CD14-positive monocyte (primary cell): ENCODE measurements around the gene ACVR1. TPM values are rescaled to one million over a fixed set of nuclear protein-coding genes. Genes with fewer than 3 reads are reported as not detected.

Experiments
- DNase-seq, 3 donors: peaks; one replicate each; pipeline ENCODE4 v3.0.0-alpha.2; 2011 to 2022
- H2AFZ ChIP-seq: 2 replicates; pipeline ENCODE4 v1.6.0; 2012; ENCODE audit warnings: mild to moderate bottlenecking, low read depth, low read length, inconsistent platforms; ENCODE audit not compliant: insufficient read depth, poor library complexity, severe bottlenecking
- H3K27ac ChIP-seq, 2 donors: 1 replicate in 1 of 2; 2 replicates in 1 of 2; pipeline ENCODE4 v1.5.1; 2012 to 2013; ENCODE audit warnings: low read length in 2 of 2, control low read depth in 1 of 2, inconsistent platforms in 1 of 2, low read depth in 1 of 2, mild to moderate bottlenecking in 1 of 2
- H3K27me3 ChIP-seq, 2 donors: one replicate each; pipeline versions ENCODE4 v1.6.0 to v1.6.1; 2011 to 2013; ENCODE audit warnings: low read length in 2 of 2; ENCODE audit not compliant: control insufficient read depth in 2 of 2, insufficient read depth in 2 of 2
- H3K36me3 ChIP-seq, 2 donors: replicated peaks in 1 of 2; 1 replicate in 1 of 2; 2 replicates in 1 of 2; pipeline versions ENCODE4 v1.5.1 to v1.6.1; 2012 to 2013; ENCODE audit warnings: low read length in 2 of 2, control low read depth in 1 of 2, inconsistent platforms in 1 of 2, mild to moderate bottlenecking in 1 of 2; ENCODE audit not compliant: insufficient read depth in 2 of 2, control insufficient read depth in 1 of 2
- H3K4me1 ChIP-seq, 2 donors: 1 replicate in 1 of 2; 2 replicates in 1 of 2; pipeline versions ENCODE4 v1.5.1 to v1.6.1; 2012 to 2013; ENCODE audit warnings: low read length in 2 of 2, control low read depth in 1 of 2, inconsistent platforms in 1 of 2, mild to moderate bottlenecking in 1 of 2, moderate library complexity in 1 of 2; ENCODE audit not compliant: insufficient read depth in 2 of 2, control insufficient read depth in 1 of 2
- H3K4me2 ChIP-seq: replicated peaks from 2 replicates; pipeline ENCODE3; 2012; ENCODE audit warnings: low read length, moderate library complexity, mild to moderate bottlenecking; ENCODE audit not compliant: poor library complexity, severe bottlenecking; ENCODE audit errors: extremely low read depth
- H3K4me3 ChIP-seq, 3 experiments: fragments of 200-600 bp in 1 of 3; sonication (generic) in 1 of 3; replicated peaks in 1 of 3; 1 replicate in 2 of 3; 2 replicates in 1 of 3; pipeline ENCODE4 v1.5.1; 2011 to 2013; ENCODE audit warnings: low read length in 3 of 3, mild to moderate bottlenecking in 3 of 3, control low read depth in 2 of 3, low read depth in 2 of 3, inconsistent platforms in 1 of 3, moderate library complexity in 1 of 3
- H3K79me2 ChIP-seq: 2 replicates; pipeline ENCODE4 v1.6.0; 2012; ENCODE audit warnings: mild to moderate bottlenecking, control low read depth, inconsistent platforms, low read length, moderate library complexity; ENCODE audit not compliant: insufficient read depth
- H3K9ac ChIP-seq: 2 replicates; pipeline ENCODE4 v1.6.0; 2017; ENCODE audit warnings: low read length, mild to moderate bottlenecking; ENCODE audit not compliant: insufficient read depth, poor library complexity, severe bottlenecking
- H3K9me3 ChIP-seq, 2 donors: replicated peaks in 1 of 2; 1 replicate in 1 of 2; 2 replicates in 1 of 2; pipeline versions ENCODE4 v1.5.1 to v1.6.1; 2012 to 2013; ENCODE audit warnings: low read length in 2 of 2, control low read depth in 1 of 2; ENCODE audit not compliant: control insufficient read depth in 1 of 2, insufficient read depth in 1 of 2
- H4K20me1 ChIP-seq: 2 replicates; pipeline ENCODE4 v1.6.0; 2012; ENCODE audit warnings: mild to moderate bottlenecking, low read length, control low read depth, moderate library complexity; ENCODE audit not compliant: insufficient read depth
- H3K27ac Mint-ChIP-seq, 7 donors: one replicate each; pipeline ENCODE4 v1.8.0; 2020; ENCODE audit warnings: mild to moderate bottlenecking in 7 of 7, mixed read lengths in 7 of 7, moderate library complexity in 6 of 7, inconsistent platforms in 2 of 7
- H3K27me3 Mint-ChIP-seq, 3 donors: one replicate each; pipeline ENCODE4 v1.8.0; 2021 to 2022; ENCODE audit warnings: low read depth in 3 of 3, mild to moderate bottlenecking in 3 of 3, mixed read lengths in 3 of 3, moderate library complexity in 3 of 3, inconsistent platforms in 1 of 3
- H3K36me3 Mint-ChIP-seq, 2 donors: one replicate each; pipeline ENCODE4 v1.8.0; 2020; ENCODE audit warnings: mixed read lengths in 2 of 2, inconsistent platforms in 1 of 2, mild to moderate bottlenecking in 1 of 2
- H3K4me1 Mint-ChIP-seq: one replicate; pipeline ENCODE4 v1.8.0; 2020; ENCODE audit warnings: mild to moderate bottlenecking, mixed read lengths
- H3K4me3 Mint-ChIP-seq, 2 donors: one replicate each; pipeline ENCODE4 v1.8.0; 2020; ENCODE audit warnings: mild to moderate bottlenecking in 2 of 2, mixed read lengths in 2 of 2, moderate library complexity in 1 of 2
- H3K9me3 Mint-ChIP-seq, 7 donors: one replicate each; pipeline ENCODE4 v1.8.0; 2020 to 2022; ENCODE audit warnings: mixed read lengths in 7 of 7, mild to moderate bottlenecking in 6 of 7, moderate library complexity in 6 of 7, inconsistent platforms in 2 of 7
- WGBS: methylation state at CpG from one replicate; pipeline ENCODE4 v1.1.5; 2013; ENCODE audit warnings: missing lambda C conversion rate; ENCODE audit not compliant: insufficient coverage; 5-methylcytosine and 5-hydroxymethylcytosine counted together
- intact Hi-C, 2 donors: fragments of 100-400 bp; cut with micrococcal nuclease; formaldehyde crosslinking; loops; one replicate each; pipeline versions ENCODE4 v1.15.0 to v1.15.1; 2023
- polyA plus RNA-seq, 3 donors: library from polyadenylated mRNA; depleted of rRNA in 1 of 3; unstranded in 2 of 3; stranded (reverse) in 1 of 3; fragments of 300-500 nt in 2 of 3; fragments of >200 nt in 1 of 3; fragmentation: Illumina TruSeq in 2 of 3; gene quantifications; 1 replicate in 2 of 3; 2 replicates in 1 of 3; pipeline ENCODE4 v1.2.3, GENCODE V29; 2012 to 2021
- TF ChIP-seq, protein P1 (sequence below): fragments of 200-600 bp; IDR thresholded peaks from one replicate; pipeline ENCODE4 v1.8.0; 2022; ENCODE audit warnings: antibody characterized with exemption, mild to moderate bottlenecking

The ACVR1 gene
- polyA plus RNA-seq, 3 donors = 2.8 to 13.4 (median 4.9) TPM

DNA sequence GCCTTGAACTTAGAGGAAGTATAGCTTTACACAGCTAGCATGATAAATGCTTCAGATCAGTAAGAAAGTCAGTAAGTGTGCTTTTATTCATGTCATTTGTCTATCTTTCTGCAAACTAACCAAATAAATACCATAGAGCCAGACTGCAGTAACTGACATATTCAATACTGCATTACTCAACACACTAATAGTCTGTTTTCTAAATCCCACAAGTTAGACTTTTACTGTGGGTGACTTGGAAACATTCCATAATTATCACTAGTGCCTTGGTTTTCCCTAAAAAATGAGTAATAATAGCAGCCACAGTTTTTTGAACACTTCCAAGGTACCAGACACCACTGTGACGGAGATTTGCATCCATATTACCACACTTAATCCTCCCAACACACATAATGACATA is 33.0 kb downstream of the ACVR1 start:
- no peak overlapping the region for H3K27ac ChIP-seq
- intact Hi-C loops = no loop called here
- no peaks in the 10 kb centered on the region for H3K27me3 ChIP-seq
- peaks cover 0 to 2% (median 0%) of the 10 kb centered on the region in 3 donors for H3K27me3 Mint-ChIP-seq
- H3K79me2 ChIP-seq = no peaks in the 10 kb centered on the region
- H3K4me1 Mint-ChIP-seq = peaks cover 25% of the 10 kb centered on the region
- peaks cover 0 to under 1% of the 10 kb centered on the region in 2 donors for H3K36me3 ChIP-seq
- peaks cover 6 to 23% of the 10 kb centered on the region in 2 donors for H3K36me3 Mint-ChIP-seq
- H3K9me3 ChIP-seq = peaks cover under 1 to 1% of the 10 kb centered on the region in 2 donors
- H3K9me3 Mint-ChIP-seq = peaks cover 0 to 1% (median under 1%) of the 10 kb centered on the region in 7 donors
- no peak for DNase-seq
- H4K20me1 ChIP-seq = peaks cover 4% of the 10 kb centered on the region
- H2AFZ ChIP-seq = no peak overlapping the region
- no peak overlapping the region for H3K9ac ChIP-seq
- H3K4me2 ChIP-seq = no peak overlapping the region
- no peak overlapping the region for H3K4me3 ChIP-seq
- H3K4me1 ChIP-seq = peaks cover 12 to 21% of the 10 kb centered on the region in 2 donors
- TF ChIP-seq, protein P1, sequence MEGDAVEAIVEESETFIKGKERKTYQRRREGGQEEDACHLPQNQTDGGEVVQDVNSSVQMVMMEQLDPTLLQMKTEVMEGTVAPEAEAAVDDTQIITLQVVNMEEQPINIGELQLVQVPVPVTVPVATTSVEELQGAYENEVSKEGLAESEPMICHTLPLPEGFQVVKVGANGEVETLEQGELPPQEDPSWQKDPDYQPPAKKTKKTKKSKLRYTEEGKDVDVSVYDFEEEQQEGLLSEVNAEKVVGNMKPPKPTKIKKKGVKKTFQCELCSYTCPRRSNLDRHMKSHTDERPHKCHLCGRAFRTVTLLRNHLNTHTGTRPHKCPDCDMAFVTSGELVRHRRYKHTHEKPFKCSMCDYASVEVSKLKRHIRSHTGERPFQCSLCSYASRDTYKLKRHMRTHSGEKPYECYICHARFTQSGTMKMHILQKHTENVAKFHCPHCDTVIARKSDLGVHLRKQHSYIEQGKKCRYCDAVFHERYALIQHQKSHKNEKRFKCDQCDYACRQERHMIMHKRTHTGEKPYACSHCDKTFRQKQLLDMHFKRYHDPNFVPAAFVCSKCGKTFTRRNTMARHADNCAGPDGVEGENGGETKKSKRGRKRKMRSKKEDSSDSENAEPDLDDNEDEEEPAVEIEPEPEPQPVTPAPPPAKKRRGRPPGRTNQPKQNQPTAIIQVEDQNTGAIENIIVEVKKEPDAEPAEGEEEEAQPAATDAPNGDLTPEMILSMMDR = no peak
- no peak overlapping the region for H3K4me3 Mint-ChIP-seq
- WGBS = no CpG with 5 or more reads among the region's 1 CpG
- no peak overlapping the region for H3K27ac Mint-ChIP-seq

- Histone ChIP-seq H3K79me2 (no peaks in the 10 kb centered on the region), H3K4me3 (no peak overlapping the region), H3K9ac (no peak overlapping the region), H3K36me3 (no peaks in the 10 kb centered on the region), H3K27ac (no peak overlapping the region), H4K20me1 (peaks cover 4% of the 10 kb centered on the region), H3K4me2 (no peak overlapping the region), H3K27me3 (no peaks in the 10 kb centered on the region), H3K4me1 (peaks cover 19 to 29% of the 10 kb centered on the region in 2 donors), H2AFZ (no peak overlapping the region), H3K9me3 (no peaks in the 10 kb centered on the region)
- Mint-ChIP-seq H3K36me3 (peaks cover 6 to 19% of the 10 kb centered on the region in 2 donors), H3K27ac (peak overlapping the region in 1 of 7 donors; percentile 29), H3K27me3 (no peaks in the 10 kb centered on the region), H3K4me1 (peaks cover 32% of the 10 kb centered on the region), H3K4me3 (no peak overlapping the region), H3K9me3 (no peaks in the 10 kb centered on the region)
- DNase-seq = no peak
- TF ChIP-seq, protein P1 = no peak
- 64% methylated on average over 3 of the region's 3 CpGs for WGBS
- intact Hi-C loops = no loop called here
Observed at GRCh38 chr2:157842106-157842879, 33.8 kb downstream of the ACVR1 start.
